NOMO-1 (cell line): ENCODE data around the gene CIAO3.
"Not testable (repeated sequence)": the region's sequence is repeated elsewhere in the genome, so short reads cannot be mapped to it uniquely, and the experiment has no call there.

Experiments
- DNase-seq, 2 experiments: peaks; one replicate each; lab custom pipeline; 2025; ENCODE audit not compliant: unreplicated experiment in 2 of 2; lab: John Stamatoyannopoulos, UW

Gene CIAO3

DNA sequence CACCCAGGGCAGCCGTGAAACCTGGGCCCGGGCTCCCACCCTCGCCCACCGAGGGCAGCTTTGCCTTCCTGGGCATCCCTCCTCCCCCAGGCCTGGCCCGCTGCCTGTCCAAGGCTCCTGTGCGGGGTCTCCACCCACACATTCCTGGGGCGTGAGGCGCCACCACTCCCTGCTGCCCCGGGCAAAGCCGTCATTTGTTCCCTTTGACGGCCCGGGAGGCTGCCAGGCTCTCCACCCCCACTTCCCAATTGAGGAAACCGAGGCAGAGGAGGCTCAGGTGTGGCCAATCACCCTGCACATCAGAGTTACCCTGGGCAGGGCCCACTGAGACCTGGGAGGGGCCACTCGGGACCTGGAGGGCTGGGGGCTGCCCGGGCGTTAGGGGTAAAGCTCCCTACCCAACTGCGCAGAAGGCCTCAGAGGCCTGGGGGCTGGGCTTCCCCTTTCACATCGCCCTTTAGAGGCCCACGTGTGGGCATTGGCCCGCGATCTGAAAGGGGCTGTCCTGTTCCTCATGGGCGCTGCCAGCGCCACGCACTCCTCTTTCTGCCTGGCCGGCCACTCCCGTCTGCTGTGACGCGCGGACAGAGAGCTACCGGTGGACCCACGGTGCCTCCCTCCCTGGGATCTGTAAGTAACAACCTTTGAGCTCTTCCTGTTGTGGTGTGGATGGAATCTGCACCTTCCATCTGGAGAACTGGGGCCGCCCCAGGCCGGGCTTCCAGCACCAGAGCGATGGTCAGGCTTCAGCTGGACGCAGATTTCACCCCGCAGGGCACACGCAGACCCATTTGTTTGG lies 19.9 kb upstream of the CIAO3 start, which contains the start of gene MSLN:
TSS of gene MSLN (plus strand) at position 190 of the 799 bp plus-strand sequence. CDS start 1,947 bp downstream, outside the sequence.
- peak; percentile 89 to 90 for DNase-seq

- DNase-seq: no peak
Measured at GRCh38 chr16:760065-760464, 19.3 kb upstream of the CIAO3 start.

DNA sequence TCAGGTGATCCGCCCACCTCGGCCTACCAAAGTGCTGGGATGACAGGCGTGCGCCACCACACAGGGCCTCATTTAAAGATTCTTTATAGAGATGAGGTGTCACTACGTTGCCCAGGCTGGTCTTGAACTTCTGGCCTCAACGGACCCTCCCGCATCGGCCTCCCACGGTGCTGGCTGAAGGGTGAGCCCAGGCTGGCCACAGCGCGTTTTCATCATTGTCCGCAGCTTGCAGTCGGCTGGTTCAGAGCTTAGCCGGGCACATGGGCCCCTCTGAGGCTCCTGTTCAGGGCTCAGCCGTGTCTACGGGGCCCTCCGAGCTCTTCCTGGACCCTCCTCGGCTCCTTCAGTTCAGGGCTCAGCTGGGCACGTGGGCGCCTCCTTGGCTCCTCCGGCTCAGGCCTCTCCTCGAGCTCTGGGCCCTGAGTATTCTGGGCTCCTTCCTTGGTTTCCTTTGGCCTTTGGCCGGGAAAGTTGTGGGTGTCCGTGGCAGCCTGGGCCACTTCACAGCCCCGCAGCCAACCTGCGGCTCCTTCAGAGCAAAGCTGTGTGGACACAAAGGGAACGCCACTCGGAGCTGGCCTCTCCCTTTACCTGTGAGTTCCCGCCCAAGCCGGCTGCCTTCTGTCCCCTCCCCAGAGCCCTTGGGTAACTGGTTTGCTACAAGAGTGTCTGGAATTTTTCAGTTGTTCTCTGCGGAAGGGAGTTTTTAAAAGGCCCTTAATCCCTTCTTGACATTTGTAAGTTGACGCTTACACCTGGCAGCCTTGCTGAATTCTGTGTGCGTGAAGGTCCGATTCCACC lies 18.5 kb upstream of the CIAO3 start:
- DNase-seq: no peak

- no peak for DNase-seq
Measured at GRCh38 chr16:756428-756827, 15.6 kb upstream of the CIAO3 start.

- DNase-seq: peak; percentile 53 to 83
Measured at GRCh38 chr16:754656-755055, 13.9 kb upstream of the CIAO3 start.

DNA sequence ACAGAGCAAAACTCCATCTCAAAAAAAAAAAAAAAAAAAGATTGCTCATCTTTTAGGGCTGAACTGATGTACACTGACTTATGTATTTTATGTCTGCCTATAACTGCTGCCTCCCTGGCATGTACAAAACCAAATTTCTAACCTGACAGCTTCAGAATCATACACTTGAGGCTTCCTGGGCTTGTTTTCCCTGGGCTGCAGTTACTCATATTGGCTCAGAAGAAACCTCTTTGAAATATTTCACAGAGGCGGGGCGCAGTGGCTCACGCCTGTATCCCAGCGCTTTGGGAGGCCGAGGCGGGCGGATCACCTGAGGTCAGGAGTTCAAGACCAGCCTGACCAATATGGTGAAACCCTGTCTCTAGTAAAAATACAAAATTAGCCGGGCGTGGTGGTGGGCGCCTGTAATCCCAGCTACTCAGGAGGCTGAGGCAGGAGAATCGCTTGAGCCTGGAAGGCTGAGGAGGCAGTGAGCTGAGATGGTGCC lies 13.4 kb upstream of the CIAO3 start:
- DNase-seq: not testable (repeated sequence)

GRCh38 chr16:752007-752312 lies 11.2 kb upstream of the CIAO3 start:
- no peak for DNase-seq

GRCh38 chr16:751152-752006 lies 10.6 kb upstream of the CIAO3 start:
- no peak for DNase-seq

DNA sequence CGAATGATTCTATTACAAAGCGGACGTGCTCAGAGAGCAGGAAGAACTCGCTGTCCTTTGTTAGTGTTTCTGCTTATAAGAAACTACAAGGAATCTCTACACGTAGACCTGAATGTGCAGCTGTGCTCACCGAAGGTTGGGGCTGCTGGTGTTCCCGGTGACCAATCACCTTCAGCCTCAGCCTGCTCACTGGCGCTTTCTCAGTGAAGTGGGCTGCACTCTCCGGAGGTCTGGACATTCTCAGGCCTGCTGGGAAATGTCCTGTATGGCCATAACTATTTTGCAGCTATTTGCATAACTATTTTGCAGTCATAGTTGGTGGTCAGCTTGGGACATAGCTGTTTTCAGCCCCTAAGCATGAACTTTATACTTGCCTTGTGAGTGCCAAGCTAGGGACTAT lies 9.7 kb upstream of the CIAO3 start:
- DNase-seq: no peak

DNA sequence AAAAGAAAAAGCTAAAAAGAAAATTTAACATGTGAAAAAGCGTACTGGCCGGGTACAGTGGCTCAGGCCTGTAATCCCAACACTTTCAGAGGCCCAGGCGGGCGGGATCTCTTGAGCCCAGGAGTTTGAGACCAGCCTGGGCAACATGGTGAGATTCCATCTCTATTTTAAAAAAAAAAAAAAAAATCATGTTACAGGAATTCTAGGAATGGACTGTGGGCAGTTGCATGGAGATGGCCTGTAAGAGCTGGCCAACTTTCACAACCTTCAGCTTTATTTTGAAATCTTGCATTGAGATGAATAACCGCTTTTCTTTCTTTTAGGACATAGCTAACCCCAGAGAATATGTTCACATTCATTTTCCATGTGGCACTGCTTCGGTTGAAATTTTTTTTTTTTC lies 8.2 kb upstream of the CIAO3 start:
- no peak for DNase-seq

DNA sequence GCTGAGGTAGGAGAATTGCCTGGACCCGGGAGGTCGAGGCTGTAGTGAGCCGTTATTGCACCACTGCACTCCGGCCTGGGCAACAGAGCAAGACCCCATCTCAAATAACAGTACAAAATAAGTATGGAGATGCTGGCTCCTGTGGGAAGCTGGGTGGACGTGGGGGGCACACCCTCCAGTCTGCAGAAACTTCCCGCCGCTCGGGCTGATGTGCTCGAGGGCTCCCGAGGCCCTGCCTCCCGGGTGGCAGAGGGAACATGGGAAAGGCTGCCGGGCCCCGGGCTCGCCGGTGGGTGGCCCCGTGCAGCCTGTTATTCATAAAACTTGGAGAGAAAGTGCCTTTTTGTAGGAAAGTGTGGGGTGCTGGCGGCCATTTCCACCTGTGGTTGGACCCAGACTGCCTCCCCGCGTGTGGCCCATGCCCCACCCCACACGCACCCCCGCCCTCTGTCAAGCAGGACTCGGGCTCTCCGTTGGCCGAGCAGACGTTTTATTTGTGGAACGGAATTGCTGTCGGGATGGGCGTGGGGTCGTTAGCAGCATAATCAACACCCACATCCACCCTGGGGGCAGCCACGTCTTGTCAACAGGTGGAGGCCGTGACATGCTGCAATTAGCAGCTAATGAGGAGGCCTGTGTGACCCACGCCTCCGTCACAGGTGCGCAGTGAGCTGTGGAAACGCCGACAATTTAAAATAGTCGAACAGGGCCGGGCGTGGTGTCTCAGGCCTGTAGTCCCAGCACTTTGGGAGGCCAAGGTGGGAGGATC lies 7.4 kb upstream of the CIAO3 start:
- no peak for DNase-seq

DNA sequence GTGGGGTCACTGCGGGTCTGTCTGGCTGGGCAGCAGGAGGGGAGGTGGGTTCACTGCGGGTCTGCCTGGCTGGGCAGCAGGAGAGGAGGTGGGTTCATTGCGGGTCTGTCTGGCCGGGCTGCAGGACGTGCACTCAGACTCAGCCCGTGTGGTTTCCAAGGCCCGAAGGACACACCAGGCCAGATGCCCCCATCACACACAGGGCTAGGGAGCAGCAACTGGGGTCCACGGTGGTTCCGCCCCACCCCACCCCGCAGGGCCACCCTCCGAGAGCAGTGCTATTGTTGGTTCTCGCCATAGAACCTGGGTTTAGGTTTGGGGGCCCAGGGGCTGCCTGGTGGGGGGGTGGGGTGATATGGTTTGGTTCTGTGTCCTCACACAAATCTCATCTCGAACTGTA lies 5.8 kb upstream of the CIAO3 start:
- no peak for DNase-seq

GRCh38 chr16:745739-746138 lies 4.9 kb upstream of the CIAO3 start:
- DNase-seq: no peak

DNA sequence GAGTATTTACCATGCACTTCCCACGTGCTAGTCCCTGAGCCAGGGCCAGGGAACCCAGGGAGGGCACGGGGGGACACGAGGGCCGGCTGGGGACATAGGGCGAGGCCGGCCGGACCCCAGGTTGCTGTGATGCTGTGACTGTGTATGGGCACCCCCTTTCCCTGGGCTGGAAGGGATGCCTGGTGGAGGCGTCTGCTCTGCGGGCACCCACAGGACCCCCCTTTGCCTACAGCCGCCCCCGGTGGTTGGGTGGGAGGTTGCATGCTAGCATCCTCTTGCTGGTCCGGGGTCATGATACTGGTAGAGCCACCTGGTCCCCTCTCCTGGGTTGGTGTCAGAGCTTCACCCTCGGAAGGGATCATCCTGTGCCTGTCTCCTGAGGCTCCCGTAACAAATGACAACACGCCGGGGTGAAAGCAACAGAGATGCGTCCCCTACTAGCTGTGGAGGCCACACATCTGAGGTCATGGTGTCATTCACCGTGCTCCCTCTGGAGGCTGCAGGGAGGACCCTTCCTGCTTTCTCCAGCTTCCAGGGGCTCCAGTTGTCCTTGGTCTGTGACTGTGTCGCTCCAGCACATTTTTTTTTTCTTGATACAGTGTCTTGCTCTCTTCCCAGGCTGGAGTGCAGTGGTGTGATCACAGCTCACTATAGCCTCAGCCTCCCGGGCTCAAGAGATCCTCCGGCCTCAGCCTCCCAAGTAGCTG lies 3.1 kb upstream of the CIAO3 start:
- no peak for DNase-seq

- not testable (repeated sequence) for DNase-seq
Measured at GRCh38 chr16:742894-743293, 2.1 kb upstream of the CIAO3 start.

DNA sequence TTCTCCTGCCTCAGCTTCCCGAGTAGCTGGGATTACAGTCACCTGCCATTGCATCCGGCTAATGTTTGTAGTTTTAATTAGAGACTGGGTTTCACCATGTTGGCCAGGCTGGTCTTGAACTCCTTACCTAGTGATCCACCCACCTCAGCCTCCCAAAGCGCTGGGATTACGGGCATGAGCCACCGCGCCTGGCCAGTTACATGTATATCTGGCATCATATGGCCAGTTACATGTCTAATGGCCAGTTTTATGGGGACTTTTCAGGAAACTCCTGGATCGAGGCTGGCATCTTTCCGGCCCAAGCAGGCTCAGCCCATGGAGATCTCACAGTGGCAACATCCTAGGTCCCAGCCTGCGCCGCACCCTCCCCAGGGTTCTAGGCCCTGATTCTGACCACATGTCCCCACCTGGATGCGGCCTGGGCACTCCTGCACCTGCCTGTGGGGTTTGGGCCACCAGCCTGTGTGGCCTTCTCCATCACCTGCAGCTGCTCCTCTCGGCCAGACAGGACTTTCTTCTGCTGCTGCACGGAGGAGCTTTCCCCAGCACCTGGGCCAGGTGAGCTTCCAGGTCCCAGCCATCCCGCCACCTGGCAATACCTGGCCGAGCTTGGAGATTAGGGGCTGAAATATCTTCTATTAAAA lies 1.3 kb upstream of the CIAO3 start:
- DNase-seq: no peak

DNA sequence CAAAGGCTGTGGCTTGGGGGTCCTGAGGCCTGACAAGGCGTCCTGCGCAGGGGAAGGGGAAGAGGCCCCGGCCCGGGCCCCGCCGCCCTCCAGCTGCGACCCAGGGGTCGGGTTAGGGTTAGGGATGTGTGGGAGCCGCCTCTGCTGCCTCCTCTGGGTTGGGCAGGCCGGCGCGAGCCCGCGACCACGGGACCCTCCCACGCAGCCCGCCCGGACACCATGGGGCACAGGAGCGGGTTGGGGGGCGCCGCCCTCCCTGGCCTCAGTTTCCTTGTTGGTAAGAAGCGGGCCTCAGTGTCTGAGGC lies 386 bp downstream of the CIAO3 start:
- DNase-seq: no peak

DNA sequence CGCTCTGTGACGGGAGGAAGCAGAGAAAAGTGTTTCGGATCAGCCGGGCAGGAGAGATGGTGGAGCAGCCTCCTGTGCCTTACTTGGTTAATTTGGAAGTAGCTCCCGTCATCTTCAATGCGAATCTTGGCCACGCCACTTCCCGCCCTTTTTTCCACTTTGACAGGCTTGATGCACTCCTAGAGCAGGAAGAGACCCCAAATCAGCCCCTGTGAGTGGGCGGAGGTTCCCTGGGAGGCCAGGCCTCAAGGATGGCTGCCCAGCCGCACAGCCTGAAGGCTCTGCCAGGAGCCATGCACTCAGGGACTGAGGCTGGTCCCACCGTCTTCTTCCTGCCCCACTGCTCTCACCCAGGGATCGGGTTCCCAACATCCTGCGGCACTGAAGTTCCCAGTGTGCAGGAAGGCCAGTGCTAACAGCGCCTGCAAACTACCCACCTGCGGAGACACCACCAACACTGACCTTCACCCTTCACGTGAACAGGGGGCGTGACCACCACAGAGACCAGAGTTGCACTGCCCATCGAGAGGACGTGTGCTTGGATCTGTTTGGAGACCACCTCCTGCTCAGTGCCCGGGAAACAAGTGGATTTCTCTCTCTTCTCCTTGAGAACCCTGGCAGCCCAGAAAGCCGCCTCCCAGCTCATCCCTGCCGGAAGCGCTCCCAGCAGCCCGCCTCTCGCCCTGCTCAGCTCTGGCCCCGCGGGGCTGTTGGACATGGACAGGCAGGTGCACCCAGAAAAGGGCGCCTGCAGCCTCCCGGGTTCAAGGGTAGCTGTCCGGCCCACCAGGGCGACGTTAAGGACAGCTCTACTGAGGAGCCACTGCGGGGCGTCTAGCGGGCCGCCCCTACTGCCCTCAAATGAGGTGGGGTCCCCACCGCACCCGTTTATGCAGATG lies 988 bp downstream of the CIAO3 start:
- no peak for DNase-seq
